GM10248 (cell line): ENCODE results near the gene TCFL5.

ENCODE experiments used
- CTCF ChIA-PET: fragments of 300-600 bp; sonication (Branson Sonifier 250); formaldehyde crosslinking; extraction: SDS; loops from one replicate; lab custom pipeline; 2021; ENCODE audit warnings: antibody characterized with exemption; lab: Yijun Ruan, JAX
- POLR2A ChIA-PET: fragments of 350-650 bp; sonication (Branson Sonifier 250); formaldehyde crosslinking; extraction: SDS; loops from one replicate; lab custom pipeline; 2020; ENCODE audit warnings: antibody characterized with exemption; lab: Yijun Ruan, JAX
- DNase-seq: peaks from one replicate; pipeline ENCODE4 v3.0.0; 2012; ENCODE audit errors: extremely low spot score
- TF ChIP-seq, protein P1 (sequence below): IDR thresholded peaks from 2 replicates; pipeline ENCODE4 v1.5.1; 2012; ENCODE audit warnings: mild to moderate bottlenecking, low read depth; ENCODE audit errors: extremely low read depth, missing control alignments, control extremely low read depth

Gene TCFL5

DNA sequence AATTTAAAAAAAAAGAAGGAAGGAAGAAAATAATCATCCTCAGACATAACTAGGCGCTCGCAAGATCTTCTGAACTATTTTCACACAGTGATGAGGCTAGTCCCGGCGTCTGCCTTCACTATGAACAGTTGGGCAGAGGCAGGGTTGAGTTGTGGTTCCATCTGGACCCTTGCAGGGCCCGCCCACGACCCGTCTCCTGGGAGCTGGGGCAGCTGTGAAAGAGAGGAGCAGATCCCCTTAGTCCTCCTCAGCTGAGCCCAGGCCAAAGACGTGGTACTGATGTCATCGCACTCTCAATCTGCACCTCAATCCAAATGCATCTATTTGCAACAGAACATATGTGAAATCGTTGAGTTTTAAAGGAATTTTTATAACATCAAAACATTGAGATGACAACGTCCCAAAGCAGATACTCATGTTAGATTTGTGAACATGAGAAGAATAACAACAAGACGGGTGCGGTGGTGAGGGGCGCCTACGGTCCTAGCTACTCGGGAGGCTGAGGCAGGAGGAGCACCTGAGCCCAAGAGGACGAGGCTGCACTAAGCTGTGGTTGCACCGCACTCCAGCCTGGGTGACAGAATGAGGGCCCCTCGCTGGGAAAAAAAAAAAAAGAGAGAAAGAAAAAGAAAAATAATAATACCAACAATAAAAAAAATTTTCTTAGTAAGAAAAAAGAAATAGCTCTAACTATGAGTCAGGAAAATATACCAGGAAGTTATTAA is 15.3 kb downstream of the TCFL5 start:
- DNase-seq, result no peak
- ChIA-PET CTCF (interaction anchor here (0.6 to 2.2 kb wide), 7 partner anchors 10 to 409 kb away, joined by 3 to 6 read pairs (median 5); partner anchors contain the start of gene TCFL5), POLR2A (no interaction called here)

DNA sequence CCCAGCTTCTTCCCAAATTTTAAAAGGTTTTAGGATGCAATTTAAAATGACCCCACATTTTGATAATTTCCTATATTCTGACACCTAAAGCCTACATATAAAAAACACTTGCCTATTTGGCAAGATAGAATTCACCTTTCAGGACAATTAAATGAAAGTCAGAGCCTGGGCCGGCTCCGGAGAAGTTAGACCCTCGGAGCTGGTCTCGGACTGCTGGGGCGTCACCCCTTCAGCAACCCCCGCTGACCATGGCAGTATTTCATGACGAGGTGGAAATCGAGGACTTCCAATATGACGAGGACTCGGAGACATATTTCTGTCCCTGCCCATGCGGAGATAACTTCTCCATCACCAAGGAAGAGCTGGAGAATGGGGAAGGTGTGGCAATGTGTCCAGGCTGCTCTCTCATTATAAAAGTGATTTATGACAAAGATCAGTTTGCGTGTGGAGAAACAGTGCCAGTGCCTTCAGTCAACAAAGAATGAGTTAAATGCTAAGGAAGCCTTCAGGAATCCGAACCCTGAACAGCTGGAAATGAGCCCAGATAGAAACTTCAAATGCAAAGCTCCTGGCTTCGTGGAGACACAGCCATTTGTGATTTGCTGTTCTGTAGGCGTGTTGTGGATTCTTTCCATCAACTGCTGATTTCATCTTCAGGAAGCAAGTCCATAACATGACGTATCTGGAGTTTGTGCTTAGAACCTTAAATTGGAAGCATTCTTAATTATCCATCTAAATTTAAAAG is 16.0 kb downstream of the TCFL5 start:
- POLR2A ChIA-PET, result no interaction called here
- DNase-seq, result no peak
- CTCF ChIA-PET, result interaction anchor here (1.2 to 2.2 kb wide), 5 partner anchors 9 to 23 kb away, joined by 3 to 6 read pairs (median 5); no protein-coding TSS in a partner anchor
- TF ChIP-seq, protein P1, sequence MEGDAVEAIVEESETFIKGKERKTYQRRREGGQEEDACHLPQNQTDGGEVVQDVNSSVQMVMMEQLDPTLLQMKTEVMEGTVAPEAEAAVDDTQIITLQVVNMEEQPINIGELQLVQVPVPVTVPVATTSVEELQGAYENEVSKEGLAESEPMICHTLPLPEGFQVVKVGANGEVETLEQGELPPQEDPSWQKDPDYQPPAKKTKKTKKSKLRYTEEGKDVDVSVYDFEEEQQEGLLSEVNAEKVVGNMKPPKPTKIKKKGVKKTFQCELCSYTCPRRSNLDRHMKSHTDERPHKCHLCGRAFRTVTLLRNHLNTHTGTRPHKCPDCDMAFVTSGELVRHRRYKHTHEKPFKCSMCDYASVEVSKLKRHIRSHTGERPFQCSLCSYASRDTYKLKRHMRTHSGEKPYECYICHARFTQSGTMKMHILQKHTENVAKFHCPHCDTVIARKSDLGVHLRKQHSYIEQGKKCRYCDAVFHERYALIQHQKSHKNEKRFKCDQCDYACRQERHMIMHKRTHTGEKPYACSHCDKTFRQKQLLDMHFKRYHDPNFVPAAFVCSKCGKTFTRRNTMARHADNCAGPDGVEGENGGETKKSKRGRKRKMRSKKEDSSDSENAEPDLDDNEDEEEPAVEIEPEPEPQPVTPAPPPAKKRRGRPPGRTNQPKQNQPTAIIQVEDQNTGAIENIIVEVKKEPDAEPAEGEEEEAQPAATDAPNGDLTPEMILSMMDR, result no peak

More for the DNA sequence above, 15.3 kb downstream of the TCFL5 start:
- TF ChIP-seq, protein P1, result no peak

DNA sequence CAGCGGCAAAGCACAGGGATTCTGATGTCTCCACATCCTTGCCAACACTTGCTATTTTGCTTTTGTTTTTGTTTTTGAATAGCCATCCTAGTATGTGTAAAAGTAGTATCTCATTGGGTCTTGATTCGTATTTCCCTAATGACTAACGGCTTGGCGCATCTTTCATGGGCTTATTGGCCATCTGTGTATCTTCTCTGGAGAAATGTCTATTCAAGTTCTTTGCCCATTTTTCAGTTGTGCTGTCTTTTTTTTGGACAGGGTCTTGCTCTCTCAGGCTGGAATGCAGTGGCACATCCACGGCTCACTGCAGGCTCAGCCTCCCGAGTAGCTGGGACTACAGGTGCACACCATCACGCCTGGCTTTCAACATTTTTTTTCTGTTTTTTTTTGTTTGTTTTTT is 17.4 kb downstream of the TCFL5 start:
- TF ChIP-seq, protein P1, result no peak
- DNase-seq, result no peak
- ChIA-PET CTCF (interaction anchor here (1.2 kb wide), 1 partner anchor 10 kb away, joined by 5 read pairs; no protein-coding TSS in a partner anchor), POLR2A (interaction anchor here (0.7 kb wide), 1 partner anchor 790 kb away, joined by 3 read pairs; no protein-coding TSS in a partner anchor)

DNA sequence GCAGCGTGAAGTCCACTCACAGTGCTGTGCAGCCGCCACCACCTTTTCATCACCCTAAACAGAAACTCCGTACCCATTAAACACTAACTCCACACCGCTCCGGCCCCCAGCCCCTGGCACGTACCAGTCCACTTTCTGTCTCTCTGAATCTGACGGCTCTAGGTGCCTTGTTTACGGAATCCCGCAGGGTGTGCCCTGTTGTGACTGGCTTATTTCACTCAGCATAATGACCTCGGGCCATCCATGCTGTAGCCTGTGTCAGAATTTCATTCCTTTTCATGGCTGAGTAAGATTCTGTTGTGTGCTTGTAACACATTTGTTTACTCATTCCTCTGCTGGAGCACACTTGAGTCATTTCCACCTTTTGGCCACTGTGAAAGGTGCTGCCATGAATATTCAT is 18.0 kb downstream of the TCFL5 start:
- TF ChIP-seq, protein P1, result no peak
- CTCF ChIA-PET, result no interaction called here
- DNase-seq, result no peak
- POLR2A ChIA-PET, result no interaction called here

DNA sequence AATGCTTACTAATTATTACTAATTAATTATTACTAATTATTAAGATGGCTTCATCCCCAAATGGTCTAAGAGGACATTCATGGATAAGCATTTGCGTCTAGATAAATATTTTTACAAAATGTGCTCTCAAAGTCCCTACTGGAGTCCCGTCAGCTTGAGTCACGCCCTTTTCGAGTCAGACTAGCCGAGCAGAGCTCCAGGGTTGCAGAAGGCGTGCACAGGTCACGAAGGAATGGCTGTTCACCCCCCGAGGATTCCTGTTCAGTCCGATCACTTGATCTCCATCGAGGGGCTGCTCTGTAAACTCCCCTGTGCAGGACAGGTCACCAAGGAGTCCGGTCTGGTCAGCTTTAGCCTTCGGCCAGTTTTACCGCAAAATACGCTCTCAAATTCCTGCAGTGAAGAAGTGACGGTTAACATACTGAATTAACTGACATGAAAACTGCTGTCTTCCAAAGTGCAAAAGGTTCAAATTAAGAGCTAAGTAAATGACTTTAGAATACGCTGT is 19.9 kb downstream of the TCFL5 start:
- ChIA-PET CTCF (interaction anchor here (0.8 to 1.3 kb wide), 4 partner anchors 9 to 19 kb away, joined by 3 to 7 read pairs (median 4); no protein-coding TSS in a partner anchor), POLR2A (no interaction called here)
- DNase-seq, result no peak
- TF ChIP-seq, protein P1, result no peak
